Measurements from ENCODE around the gene SLC16A8. TPM values are rescaled to one million over a fixed set of nuclear protein-coding genes. Genes with fewer than 3 reads are reported as not detected.

The SLC16A8 gene
- total RNA-seq, 1 experiment from 2014 or later = 1.1 TPM

DNA sequence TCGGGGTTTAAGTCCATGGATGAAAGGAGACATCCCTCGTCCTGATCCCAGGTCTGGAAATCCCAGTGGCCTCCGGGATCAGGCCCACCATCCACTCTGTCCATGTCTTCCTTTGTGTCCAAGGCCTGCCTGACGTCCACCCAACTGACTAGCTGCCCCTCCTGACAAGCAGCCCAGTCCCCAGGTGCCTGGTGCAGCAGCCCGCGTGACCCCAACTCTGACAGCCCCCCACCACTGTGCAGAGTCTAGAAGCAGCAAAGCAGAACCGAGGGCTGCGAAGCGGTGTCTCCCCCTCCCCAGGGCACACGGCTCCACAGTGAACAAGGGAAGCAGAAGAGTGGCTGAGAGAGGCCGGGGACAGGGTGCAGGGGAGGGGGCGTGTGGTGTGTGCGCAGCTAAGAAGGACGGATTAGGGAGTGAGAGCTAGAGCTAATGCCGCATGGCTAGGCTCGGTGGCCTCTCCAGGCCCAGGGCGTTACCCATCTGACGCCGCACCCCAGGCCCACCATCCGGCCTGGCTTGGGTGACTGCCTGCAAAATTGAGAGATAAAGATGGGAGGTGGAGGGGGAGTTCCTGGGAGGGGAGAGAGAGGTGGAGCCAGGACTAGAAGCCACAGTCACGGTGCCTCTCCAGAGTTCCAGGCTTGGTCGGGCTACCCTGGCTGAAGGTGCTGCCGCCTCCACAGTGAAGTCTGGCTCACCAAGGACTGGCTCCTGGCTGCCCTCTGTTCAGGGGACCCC, 43.1 kb upstream of the SLC16A8 start:
- H3K27ac Mint-ChIP-seq = peak overlapping the region; percentile 13 to 64 (median 20); a peak in 2 of 7 replicates
- no CpG with 5 or more reads among the region's 23 CpGs for WGBS (ENCODE audit: extremely low coverage, insufficient read length, low lambda C conversion rate)
- no peak overlapping the region for H3K9ac ChIP-seq (ENCODE audit: extremely low read depth, insufficient read length, low read length)
- H3K36me3 Mint-ChIP-seq (ENCODE audit: insufficient read depth in 1 of 3, low read depth in 3 of 3) = peaks cover 0 to 7% (median 1%) of the 10 kb centered on the region in 3 experiments; a peak in 4 of 7 replicates
- no peak overlapping the region for H2BK15ac ChIP-seq (ENCODE audit: low read depth, low read length)
- no peaks in the 10 kb centered on the region for H4K20me1 ChIP-seq (ENCODE audit: control insufficient read depth, insufficient read depth, insufficient read length)
- peaks cover 4 to 6% of the 10 kb centered on the region in 2 experiments for H3K4me1 Mint-ChIP-seq
- H2BK120ac ChIP-seq (ENCODE audit: low read depth, low read length, poor library complexity, severe bottlenecking) = no peak overlapping the region
- no peak overlapping the region for H3K14ac ChIP-seq (ENCODE audit: insufficient read depth, low read length)
- H3K4me2 ChIP-seq (ENCODE audit: insufficient read depth, insufficient read length, low read length) = no peak overlapping the region
- no peaks in the 10 kb centered on the region for H3K4me1 ChIP-seq (ENCODE audit: insufficient read depth, low read length)
- TF ChIP-seq, protein P1, sequence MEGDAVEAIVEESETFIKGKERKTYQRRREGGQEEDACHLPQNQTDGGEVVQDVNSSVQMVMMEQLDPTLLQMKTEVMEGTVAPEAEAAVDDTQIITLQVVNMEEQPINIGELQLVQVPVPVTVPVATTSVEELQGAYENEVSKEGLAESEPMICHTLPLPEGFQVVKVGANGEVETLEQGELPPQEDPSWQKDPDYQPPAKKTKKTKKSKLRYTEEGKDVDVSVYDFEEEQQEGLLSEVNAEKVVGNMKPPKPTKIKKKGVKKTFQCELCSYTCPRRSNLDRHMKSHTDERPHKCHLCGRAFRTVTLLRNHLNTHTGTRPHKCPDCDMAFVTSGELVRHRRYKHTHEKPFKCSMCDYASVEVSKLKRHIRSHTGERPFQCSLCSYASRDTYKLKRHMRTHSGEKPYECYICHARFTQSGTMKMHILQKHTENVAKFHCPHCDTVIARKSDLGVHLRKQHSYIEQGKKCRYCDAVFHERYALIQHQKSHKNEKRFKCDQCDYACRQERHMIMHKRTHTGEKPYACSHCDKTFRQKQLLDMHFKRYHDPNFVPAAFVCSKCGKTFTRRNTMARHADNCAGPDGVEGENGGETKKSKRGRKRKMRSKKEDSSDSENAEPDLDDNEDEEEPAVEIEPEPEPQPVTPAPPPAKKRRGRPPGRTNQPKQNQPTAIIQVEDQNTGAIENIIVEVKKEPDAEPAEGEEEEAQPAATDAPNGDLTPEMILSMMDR (conservative IDR thresholded peaks at IDR 0.05) = no peak
- no peak overlapping the region for H4K5ac ChIP-seq (ENCODE audit: insufficient read length, low read depth, low read length)
- no peaks in the 10 kb centered on the region for H3K27me3 ChIP-seq (ENCODE audit: insufficient read depth, low read length)
- no peak overlapping the region for H2BK20ac ChIP-seq (ENCODE audit: low read depth, low read length, poor library complexity, severe bottlenecking)
- H3K23ac ChIP-seq (ENCODE audit: insufficient read length, low read depth, low read length) = no peak overlapping the region
- no peaks in the 10 kb centered on the region for H3K9me3 Mint-ChIP-seq
- no peak overlapping the region for H2BK12ac ChIP-seq (ENCODE audit: insufficient read length, low read depth, low read length)
- no peaks in the 10 kb centered on the region for H3K27me3 Mint-ChIP-seq (ENCODE audit: low read depth)
- no peak overlapping the region for H4K8ac ChIP-seq (replicated peaks; ENCODE audit: insufficient read length, low read depth, low read length)
- no peak overlapping the region for H2AK5ac ChIP-seq (ENCODE audit: insufficient read length, low read length)
- H3T11ph ChIP-seq (ENCODE audit: low read length) = no peak overlapping the region
- no peak overlapping the region for H2AFZ ChIP-seq (ENCODE audit: low read length)
- H3K79me2 ChIP-seq (ENCODE audit: insufficient read depth, low read length) = no peaks in the 10 kb centered on the region
- H3K9me3 ChIP-seq (ENCODE audit: control insufficient read depth, low read depth, low read length) = no peaks in the 10 kb centered on the region
- H2BK5ac ChIP-seq (ENCODE audit: insufficient read length, low read length) = no peak overlapping the region
- H3K56ac ChIP-seq (ENCODE audit: insufficient read length, low read depth, low read length) = no peak overlapping the region
- H3K4ac ChIP-seq (ENCODE audit: low read depth, low read length) = no peak overlapping the region
- H3K4me3 Mint-ChIP-seq = no peak overlapping the region
- H3K27ac ChIP-seq (ENCODE audit: insufficient read length, low read depth, low read length) = no peak overlapping the region
- no peak overlapping the region for H3K18ac ChIP-seq (ENCODE audit: insufficient read length, low read depth, low read length)
- DNase-seq = no peak
- no peaks in the 10 kb centered on the region for H3K79me1 ChIP-seq (ENCODE audit: insufficient read depth, low read depth, low read length, poor library complexity, severe bottlenecking)
- H3K23me2 ChIP-seq (ENCODE audit: insufficient read length, low read depth, low read length, poor library complexity, severe bottlenecking) = no peaks in the 10 kb centered on the region
- no peak overlapping the region for H4K91ac ChIP-seq (ENCODE audit: insufficient read length, low read depth, low read length)
